GM08714 (cell line): ENCODE measurements around the gene EIF4E3.

ENCODE experiments used
- H3K4me3 ChIP-seq: fragments of 200-500 bp; sonication (Bioruptor generic); 2 replicates; pipeline ENCODE4 v1.5.1; 2014; ENCODE audit warnings: mild to moderate bottlenecking, low read length, inconsistent platforms
- ZNF274 ChIP-seq: IDR thresholded peaks from 2 replicates; pipeline ENCODE4 v1.6.1; 2012; ENCODE audit warnings: mild to moderate bottlenecking, low read depth, low read length

The EIF4E3 gene

DNA sequence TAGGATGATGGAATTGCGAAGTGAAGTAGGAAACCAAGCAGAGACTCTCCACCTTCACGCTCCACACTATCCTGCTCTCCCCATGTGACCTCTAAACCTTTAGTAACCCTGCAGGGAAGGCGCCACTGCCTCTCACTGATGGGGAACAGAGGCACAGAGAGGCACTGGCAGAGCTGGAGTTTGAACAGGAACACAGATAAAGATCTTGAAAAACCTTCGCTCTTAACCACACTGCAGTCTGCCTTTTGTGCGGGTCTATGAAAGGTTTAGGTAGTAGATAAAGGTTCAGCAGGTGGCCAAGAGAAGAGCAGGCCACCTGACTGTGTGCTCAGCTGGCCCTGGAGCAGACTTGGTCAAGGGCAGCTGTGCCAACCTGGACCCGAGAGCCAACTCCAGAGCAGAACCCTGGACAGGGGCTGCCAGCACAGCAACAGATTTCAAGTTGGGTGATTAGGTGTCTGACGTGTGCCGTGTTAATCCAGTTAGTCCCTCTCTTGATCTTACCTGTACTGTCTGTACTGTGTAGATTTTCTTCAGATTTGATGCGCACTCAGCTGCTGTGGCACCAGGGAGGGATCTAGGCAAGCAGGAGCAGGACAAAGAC, 15.2 kb downstream of the EIF4E3 start:
- no peak for TF ChIP-seq ZNF274

DNA sequence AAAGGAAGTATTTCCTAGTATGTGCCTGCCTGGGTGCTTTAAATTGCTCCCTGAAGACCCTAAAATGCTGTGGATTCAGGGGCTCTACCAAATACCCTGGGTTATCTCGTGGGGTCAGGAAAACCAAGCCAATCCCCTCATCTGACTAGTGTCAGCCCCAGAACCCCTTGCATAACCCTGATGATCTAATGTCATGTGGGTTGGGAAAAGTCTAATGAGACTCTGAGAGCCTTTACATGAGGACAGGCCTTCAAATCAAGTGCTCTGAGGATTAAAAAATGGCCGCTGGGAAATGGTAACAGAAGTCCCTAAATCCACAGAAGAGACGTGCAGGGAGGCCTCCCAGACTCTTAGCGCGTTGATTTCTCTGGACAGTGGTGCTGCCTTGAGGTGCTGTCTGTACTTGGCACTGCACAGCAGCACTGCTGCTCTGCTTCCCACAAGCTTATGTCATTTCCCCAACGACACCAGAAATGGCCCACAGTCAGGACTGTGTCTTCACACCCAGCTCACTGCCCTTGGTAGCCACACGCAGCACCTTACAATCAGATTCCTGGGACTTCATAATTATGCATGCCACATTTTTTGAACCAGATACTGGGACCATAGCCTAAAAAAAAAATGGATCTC, 16.6 kb downstream of the EIF4E3 start:
- no peak for TF ChIP-seq ZNF274
- H3K4me3 ChIP-seq: no peak overlapping the region

More for the DNA sequence above, 15.2 kb downstream of the EIF4E3 start:
- H3K4me3 ChIP-seq: no peak overlapping the region

DNA sequence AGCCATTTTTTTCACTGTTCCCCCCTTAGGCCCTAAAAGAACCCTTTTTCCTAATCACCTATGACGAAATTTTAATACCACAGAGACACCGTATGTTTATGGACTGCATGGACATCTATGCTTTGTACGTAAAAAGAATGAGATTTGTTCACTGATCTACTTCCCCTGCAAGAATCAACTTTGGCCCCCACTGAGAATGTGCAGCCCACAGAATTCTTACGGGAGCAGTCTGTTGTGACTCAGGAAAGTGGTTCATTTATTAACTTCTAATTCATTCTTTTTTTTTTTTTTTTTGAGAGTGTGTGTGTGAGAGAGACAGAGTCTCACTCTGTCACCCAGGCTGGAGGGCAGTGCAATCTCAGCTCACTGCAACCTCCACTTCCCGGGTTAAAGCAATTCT, 17.6 kb downstream of the EIF4E3 start:
- no peak for TF ChIP-seq ZNF274

DNA sequence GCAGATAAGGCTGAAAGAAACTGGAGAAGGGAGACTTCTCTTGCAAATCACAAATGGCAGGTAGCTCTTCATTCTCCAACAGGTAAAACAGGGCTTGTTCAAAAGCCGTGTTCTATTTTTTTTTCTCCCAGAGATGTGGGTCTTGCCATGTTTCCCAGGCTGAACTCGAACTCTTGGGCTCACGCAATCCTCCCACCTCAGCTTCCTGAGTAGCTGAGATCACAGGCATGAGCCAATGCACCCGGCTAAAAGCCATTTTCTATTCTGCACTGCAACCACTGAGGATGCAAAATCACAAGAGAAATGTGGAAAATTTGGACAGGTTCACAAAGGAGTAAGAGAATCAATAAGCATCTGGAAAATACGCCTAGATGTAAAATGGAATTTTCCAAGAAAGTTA, 19.5 kb downstream of the EIF4E3 start:
- H3K4me3 ChIP-seq: no peak overlapping the region
- TF ChIP-seq ZNF274: no peak

More for the DNA sequence above, 17.6 kb downstream of the EIF4E3 start:
- H3K4me3 ChIP-seq: no peak overlapping the region

DNA sequence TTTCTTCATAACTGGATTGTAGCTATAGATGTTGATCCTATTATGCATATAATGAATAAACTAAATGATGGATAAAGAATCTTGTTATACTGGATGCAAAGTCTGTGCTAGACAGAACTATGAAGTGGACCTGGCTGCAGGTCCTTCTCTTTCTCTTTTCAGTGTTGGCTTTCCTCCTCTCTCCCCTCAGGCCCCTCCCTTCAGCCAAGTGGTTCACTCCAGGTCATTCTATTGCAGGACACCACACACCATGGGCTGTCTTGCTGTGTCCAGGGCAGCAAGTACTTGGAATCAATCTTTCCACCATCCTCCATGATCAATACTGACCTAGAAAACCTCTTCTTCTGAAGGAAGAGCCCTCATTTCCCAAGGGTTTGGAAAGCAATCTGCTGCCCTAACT, 20.3 kb downstream of the EIF4E3 start:
- H3K4me3 ChIP-seq: no peak overlapping the region
- no peak for TF ChIP-seq ZNF274

DNA sequence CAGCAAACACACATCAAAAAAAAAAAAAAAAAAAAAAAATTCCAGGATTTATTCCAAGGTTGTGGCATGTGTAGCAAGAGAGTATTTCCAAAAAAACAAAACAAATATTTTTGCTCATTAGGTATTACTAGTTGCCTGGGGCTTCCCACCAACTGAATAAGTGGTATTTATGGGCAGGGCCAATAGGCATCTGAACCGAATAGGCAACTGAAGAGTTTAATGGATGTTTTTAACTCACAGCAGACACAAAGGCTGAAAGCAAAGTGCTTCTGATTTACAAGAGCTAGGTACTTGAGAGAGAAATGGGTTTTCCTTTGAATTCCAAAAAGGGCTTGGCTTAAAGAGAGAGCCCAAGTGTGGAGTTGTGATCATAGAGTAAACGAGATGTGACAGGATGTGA, 21.4 kb downstream of the EIF4E3 start:
- TF ChIP-seq ZNF274: no peak
- no peak overlapping the region for H3K4me3 ChIP-seq

DNA sequence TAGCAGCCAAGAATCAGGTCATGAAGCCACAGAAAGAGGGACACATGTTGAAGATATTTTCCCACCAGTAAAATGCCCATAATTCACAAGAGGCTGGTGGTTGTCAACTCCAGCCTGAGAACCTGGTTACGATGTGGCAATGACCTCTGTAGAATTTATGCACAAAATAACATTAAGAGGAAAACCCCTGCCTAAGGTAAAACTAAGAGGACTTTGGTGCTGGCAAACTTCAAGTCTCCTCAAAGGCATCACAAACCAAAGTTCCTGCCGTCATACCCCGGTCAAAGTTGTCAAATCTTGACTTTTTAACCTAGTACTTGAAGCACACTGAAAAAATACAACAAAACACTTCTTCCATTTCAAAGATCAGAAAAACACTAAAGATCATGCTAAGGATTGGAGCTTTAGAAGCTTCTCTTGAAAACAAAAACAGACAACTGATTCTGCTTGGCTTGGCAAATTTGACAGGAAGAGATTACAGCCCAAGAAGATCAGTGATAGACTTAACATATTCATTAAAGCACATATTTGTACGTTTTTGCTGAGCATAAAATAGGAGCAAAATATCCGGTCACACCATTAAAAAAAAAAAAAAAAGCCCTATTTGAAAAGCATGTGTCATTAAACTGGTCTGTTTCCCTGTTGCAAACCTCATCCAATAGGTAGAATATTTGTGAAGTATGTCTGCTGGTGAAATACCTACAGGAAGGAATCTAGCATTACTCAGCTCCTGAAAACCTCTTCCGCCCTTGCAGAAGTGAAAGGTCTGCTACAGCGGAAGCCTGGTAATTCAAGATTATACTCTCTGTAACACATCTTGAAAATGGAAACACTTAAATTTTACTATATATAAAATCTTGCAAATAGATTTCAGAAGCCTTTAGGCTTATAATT, 22.8 kb downstream of the EIF4E3 start:
- TF ChIP-seq ZNF274: no peak
- no peak overlapping the region for H3K4me3 ChIP-seq

DNA sequence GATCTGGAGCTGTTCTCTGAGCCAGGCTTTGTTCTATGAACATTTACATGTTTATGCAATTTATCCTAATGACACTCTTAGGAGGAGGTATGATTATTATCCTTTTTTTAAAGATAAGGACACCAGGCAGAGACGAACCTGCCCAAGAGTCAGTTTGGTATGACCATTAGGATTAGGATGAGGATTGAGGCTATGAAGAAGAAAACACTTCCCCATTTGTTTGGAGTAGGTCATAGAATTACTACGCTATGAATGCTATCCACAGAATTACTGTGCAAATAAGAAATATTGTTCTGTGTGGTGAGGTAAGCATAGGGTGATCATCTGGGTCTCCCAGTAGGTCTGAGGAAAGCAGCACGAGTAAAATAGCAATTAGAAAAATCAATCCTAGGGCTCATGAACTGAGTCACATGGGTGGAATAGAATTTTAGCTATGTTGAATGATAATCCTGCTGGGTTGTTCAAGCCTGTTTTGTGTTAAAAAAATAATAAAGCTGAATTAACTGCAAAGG, 23.9 kb downstream of the EIF4E3 start:
- TF ChIP-seq ZNF274: no peak

DNA sequence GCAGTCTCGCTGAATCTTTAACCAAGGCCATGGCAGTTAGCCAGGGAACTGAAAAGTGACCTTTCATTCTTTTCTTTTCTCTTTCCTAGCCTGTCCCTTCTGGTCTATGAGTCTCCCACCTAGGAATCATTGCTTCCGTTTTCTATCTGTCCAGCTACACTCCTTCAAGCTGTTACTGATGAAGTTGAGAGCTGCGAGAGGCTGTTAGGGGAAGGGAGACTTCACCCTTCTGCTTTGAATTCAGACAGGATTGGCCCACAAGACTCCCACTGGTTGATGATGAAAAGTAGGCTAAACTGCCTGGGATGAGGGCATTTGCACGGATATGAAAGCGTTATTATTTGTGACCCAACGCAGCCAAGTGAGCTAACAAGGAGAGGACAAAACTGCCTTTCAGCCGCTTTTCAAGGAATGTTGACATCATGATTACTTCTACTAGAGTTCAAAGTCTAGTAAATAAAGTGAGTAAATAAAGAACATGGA, 30.2 kb downstream of the EIF4E3 start:
- no peak for TF ChIP-seq ZNF274

More for the DNA sequence above, 23.9 kb downstream of the EIF4E3 start:
- no peak overlapping the region for H3K4me3 ChIP-seq

DNA sequence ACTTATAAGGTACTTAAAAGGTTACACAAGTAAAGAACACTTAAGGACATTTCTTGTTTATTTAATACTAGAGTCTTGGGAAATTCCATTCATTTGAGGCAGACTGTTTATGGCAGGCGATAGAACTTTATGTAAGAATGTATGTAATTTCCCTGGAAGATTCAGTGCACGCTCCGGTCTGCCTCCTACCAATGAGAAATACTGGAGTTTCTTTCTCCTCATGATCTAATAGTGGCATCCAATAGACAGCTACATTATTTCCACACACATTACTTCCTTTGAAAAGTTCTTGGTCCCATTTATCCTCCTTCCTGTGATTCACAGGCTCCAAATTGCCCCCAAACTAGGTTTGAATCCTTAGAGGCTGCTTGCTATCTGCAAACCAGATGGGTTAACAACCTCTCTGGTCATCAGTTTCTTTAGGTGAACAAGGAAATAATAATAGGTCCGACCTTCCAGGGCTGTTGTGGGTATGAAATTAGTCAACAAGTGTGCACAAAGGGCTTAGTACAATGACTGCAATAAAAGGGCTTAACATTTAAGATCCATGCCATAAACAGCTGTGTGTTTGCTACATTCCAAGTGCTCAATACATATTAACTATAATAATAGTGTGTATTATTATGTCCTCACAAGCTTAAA, 30.7 kb downstream of the EIF4E3 start:
- H3K4me3 ChIP-seq: no peak overlapping the region
- TF ChIP-seq ZNF274: no peak

More for the DNA sequence above, 30.2 kb downstream of the EIF4E3 start:
- no peak overlapping the region for H3K4me3 ChIP-seq

DNA sequence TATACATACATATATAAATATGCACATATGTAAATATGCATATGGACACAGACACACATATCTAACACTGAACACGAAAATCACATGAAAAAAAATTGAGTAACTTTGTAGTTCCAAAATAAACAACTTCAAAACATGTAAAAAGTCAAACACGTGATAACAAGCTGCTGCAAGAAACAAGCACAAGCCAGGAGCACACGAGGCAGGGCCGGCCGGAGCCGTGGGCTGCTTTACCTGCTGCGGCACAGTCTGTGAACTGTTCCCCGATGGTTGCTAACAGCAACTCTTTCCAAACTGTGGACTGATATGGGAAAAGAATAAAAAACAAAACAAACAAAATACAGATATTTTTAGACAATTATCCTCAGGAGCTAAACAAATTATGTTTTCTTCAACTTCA, 31.6 kb downstream of the EIF4E3 start:
- H3K4me3 ChIP-seq: no peak overlapping the region
- TF ChIP-seq ZNF274: no peak

DNA sequence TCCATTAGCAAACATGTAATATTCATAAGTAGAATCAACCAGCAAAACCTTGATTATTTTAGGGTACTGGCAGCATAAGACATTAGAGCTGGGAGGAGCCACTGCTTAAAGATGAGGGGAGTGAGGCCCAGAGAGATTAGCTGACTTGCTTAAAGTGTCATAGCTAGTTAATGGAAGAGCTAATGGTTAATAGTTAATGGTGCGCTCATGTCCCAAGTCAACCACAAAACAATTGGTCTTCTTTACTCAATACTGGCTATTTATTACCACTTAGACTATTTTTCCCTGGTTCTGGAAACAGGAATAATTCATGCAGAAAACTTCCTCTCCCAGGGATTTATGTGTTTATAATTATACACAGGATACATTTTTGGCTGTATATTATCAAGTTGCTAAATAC, 33.1 kb downstream of the EIF4E3 start:
- no peak for TF ChIP-seq ZNF274
- H3K4me3 ChIP-seq: no peak overlapping the region

DNA sequence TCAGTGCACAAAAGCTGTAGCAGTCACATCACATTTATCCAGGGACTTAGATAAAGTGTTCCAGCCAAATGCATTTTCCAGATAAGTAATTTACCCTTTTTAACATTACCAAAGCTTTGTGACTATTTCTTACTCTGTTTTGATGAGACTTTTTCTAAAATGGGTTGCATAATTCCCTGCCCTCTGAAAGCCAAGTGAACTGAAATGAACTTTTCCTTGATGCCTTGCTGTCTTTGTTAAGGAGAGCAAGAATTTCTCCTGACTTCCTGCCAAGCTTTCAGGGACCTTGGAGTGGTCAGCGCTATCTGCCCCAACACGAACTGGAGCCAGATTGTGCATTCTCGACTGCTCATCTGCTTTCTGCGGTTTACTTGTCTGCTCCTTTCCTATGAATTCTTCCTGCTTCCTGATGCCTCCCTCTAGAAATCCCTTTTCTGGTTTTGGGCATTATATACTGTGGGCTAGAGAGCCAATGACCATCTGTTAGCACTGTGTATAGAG, 34.8 kb downstream of the EIF4E3 start:
- no peak overlapping the region for H3K4me3 ChIP-seq
- no peak for TF ChIP-seq ZNF274

DNA sequence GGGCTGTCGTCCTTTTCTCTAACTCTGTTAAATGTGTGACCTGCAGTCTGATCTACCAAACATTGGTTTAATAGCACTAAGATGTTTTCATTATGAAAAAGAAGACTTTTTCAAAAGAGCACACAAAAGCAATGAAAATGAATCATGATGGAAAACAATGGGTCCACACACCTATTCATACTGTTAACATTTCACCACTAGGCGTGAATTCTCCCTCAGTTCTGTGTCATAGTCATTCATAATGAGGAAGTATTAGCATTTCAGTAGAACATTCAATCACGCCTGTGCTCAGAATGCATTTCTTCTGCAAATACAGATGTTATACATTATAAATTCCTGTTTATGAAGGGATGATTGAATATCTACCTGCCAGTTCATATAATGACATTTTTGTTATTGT, 35.9 kb downstream of the EIF4E3 start:
- no peak overlapping the region for H3K4me3 ChIP-seq
- TF ChIP-seq ZNF274: no peak
